Neuronal stem cell (in vitro differentiated cells): Measurements from ENCODE around the gene RNF13.

Experiments used
- DNase-seq: peaks from one replicate; pipeline ENCODE4 v3.0.0-alpha.2; 2013; ENCODE audit warnings: low spot score
- H2AFZ ChIP-seq: one replicate; pipeline ENCODE4 v1.6.1; 2013; ENCODE audit warnings: mild to moderate bottlenecking, low read length, inconsistent platforms
- H2AK5ac ChIP-seq: 2 replicates; pipeline ENCODE4 v1.6.1; 2013; ENCODE audit warnings: low read depth, mild to moderate bottlenecking, inconsistent platforms, low read length, moderate library complexity, mixed read lengths
- H2BK120ac ChIP-seq: 2 replicates; pipeline ENCODE4 v1.6.1; 2013; ENCODE audit warnings: low read depth, mild to moderate bottlenecking, inconsistent platforms, low read length, moderate library complexity, mixed read lengths
- H2BK12ac ChIP-seq: one replicate; pipeline ENCODE4 v1.6.1; 2013; ENCODE audit warnings: low read length, inconsistent platforms
- H2BK15ac ChIP-seq: 2 replicates; pipeline ENCODE4 v1.6.1; 2013; ENCODE audit warnings: mild to moderate bottlenecking, low read length, inconsistent platforms, mixed read lengths
- H2BK5ac ChIP-seq: one replicate; pipeline ENCODE4 v1.6.1; 2013; ENCODE audit warnings: inconsistent platforms, mild to moderate bottlenecking, low read length, moderate library complexity
- H3K14ac ChIP-seq: one replicate; pipeline ENCODE4 v1.6.1; 2013; ENCODE audit warnings: low read length, inconsistent platforms
- H3K18ac ChIP-seq: 2 replicates; pipeline ENCODE4 v1.6.1; 2013; ENCODE audit warnings: low read length, inconsistent platforms
- H3K23ac ChIP-seq: 2 replicates; pipeline ENCODE4 v1.6.1; 2013; ENCODE audit warnings: low read depth, mild to moderate bottlenecking, mixed read lengths, low read length, inconsistent platforms; ENCODE audit not compliant: poor library complexity
- H3K27ac ChIP-seq: replicated peaks from 3 replicates; pipeline ENCODE4 v1.5.1; 2013; ENCODE audit warnings: low read length, inconsistent platforms
- H3K27me3 ChIP-seq, 3 experiments: 2 replicates each; pipeline ENCODE4 v1.6.1; 2013; ENCODE audit warnings: low read length in 3 of 3, mild to moderate bottlenecking in 2 of 3, inconsistent platforms in 1 of 3, low read depth in 1 of 3, mixed read lengths in 1 of 3, moderate library complexity in 1 of 3; ENCODE audit not compliant: control insufficient read depth in 3 of 3, insufficient read depth in 3 of 3
- H3K36me3 ChIP-seq, 2 donors: replicated peaks in 1 of 2; 2 replicates each; pipeline ENCODE4 v1.6.1; 2013; ENCODE audit warnings: low read length in 2 of 2; ENCODE audit not compliant: control insufficient read depth in 2 of 2, insufficient read depth in 2 of 2
- H3K4ac ChIP-seq: 2 replicates; pipeline ENCODE4 v1.6.1; 2013; ENCODE audit warnings: inconsistent platforms, mild to moderate bottlenecking, low read length, moderate library complexity
- H3K4me1 ChIP-seq, 2 donors: 1 replicate in 1 of 2; 2 replicates in 1 of 2; pipeline ENCODE4 v1.6.1; 2013; ENCODE audit warnings: low read length in 2 of 2, low read depth in 1 of 2; ENCODE audit not compliant: control insufficient read depth in 2 of 2, insufficient read depth in 1 of 2
- H3K4me2 ChIP-seq: one replicate; pipeline ENCODE4 v1.6.1; 2013; ENCODE audit warnings: mild to moderate bottlenecking, low read length, inconsistent platforms; ENCODE audit not compliant: insufficient read depth, poor library complexity, severe bottlenecking
- H3K4me3 ChIP-seq, 2 donors: 2 replicates each; pipeline ENCODE4 v1.5.1; 2013; ENCODE audit warnings: low read length in 2 of 2, mild to moderate bottlenecking in 2 of 2, inconsistent platforms in 1 of 2, moderate library complexity in 1 of 2
- H3K79me1 ChIP-seq: one replicate; pipeline ENCODE4 v1.6.1; 2013; ENCODE audit warnings: low read depth, mild to moderate bottlenecking, inconsistent platforms, low read length, moderate library complexity
- H3K9ac ChIP-seq: one replicate; pipeline ENCODE4 v1.6.1; 2013; ENCODE audit warnings: mild to moderate bottlenecking, low read depth, low read length, inconsistent platforms; ENCODE audit not compliant: poor library complexity
- H3K9me3 ChIP-seq, 2 donors: replicated peaks in 1 of 2; 2 replicates each; pipeline versions ENCODE3 to v1.6.1; 2013; ENCODE audit warnings: low read length in 2 of 2, mild to moderate bottlenecking in 2 of 2, inconsistent platforms in 1 of 2, low read depth in 1 of 2, mixed read lengths in 1 of 2, moderate library complexity in 1 of 2; ENCODE audit not compliant: control insufficient read depth in 2 of 2, insufficient read depth in 1 of 2
- H4K8ac ChIP-seq: one replicate; pipeline ENCODE4 v1.6.1; 2013; ENCODE audit warnings: low read depth, mild to moderate bottlenecking, inconsistent platforms, low read length, moderate library complexity
- H4K91ac ChIP-seq: one replicate; pipeline ENCODE4 v1.6.1; 2013; ENCODE audit warnings: low read length, low read depth, mild to moderate bottlenecking, inconsistent platforms; ENCODE audit not compliant: poor library complexity
- WGBS, 2 donors: extraction: QIAGEN DNeasy Blood & Tissue Kit; methylation state at CpG; one replicate each; pipeline ENCODE4 v1.1.7; 2013; ENCODE audit warnings: missing lambda C conversion rate in 2 of 2, mixed read lengths in 1 of 2; ENCODE audit not compliant: insufficient read length in 2 of 2, insufficient replicate concordance in 1 of 2; ENCODE audit errors: extremely low coverage in 2 of 2; 5-methylcytosine and 5-hydroxymethylcytosine counted together

The RNF13 gene

GRCh38 chr3:149983628-149984027, 170.6 kb downstream of the RNF13 start:
- DNase-seq, result no peak
- Histone ChIP-seq H3K9ac (no peak overlapping the region), H3K18ac (no peak overlapping the region), H4K8ac (no peak overlapping the region), H4K91ac (no peak overlapping the region), H3K23ac (no peak overlapping the region), H3K27ac (no peak overlapping the region), H2BK12ac (no peak overlapping the region), H3K27me3 (no peaks in the 10 kb centered on the region), H2AFZ (no peak overlapping the region), H3K4me1 (no peaks in the 10 kb centered on the region), H3K36me3 (no peaks in the 10 kb centered on the region), H3K79me1 (no peaks in the 10 kb centered on the region), H2AK5ac (no peak overlapping the region), H2BK15ac (no peak overlapping the region), H3K4me2 (no peak overlapping the region), H3K4me3 (no peak overlapping the region), H2BK120ac (no peak overlapping the region), H2BK5ac (no peak overlapping the region), H3K9me3 (no peaks in the 10 kb centered on the region), H3K4ac (no peak overlapping the region), H3K14ac (no peak overlapping the region)
- no CpG with 5 or more reads among the region's 4 CpGs for WGBS, 2 donors

- Histone ChIP-seq H3K18ac (no peak overlapping the region), H3K79me1 (no peaks in the 10 kb centered on the region), H4K91ac (no peak overlapping the region), H3K23ac (no peak overlapping the region), H3K4me3 (no peak overlapping the region), H3K14ac (no peak overlapping the region), H3K4me2 (no peak overlapping the region), H4K8ac (no peak overlapping the region), H2AK5ac (no peak overlapping the region), H2BK120ac (no peak overlapping the region), H2BK15ac (no peak overlapping the region), H3K9ac (no peak overlapping the region), H3K36me3 (no peaks in the 10 kb centered on the region), H3K4me1 (no peaks in the 10 kb centered on the region), H2BK12ac (no peak overlapping the region), H3K27me3 (peaks cover 0 to 5% (median 0%) of the 10 kb centered on the region in 3 experiments), H3K4ac (no peak overlapping the region), H2BK5ac (no peak overlapping the region), H2AFZ (no peak overlapping the region), H3K9me3 (no peaks in the 10 kb centered on the region), H3K27ac (no peak overlapping the region)
- no peak for DNase-seq
- WGBS, 2 donors, result no CpG with 5 or more reads among the region's 2 CpGs
Measured at GRCh38 chr3:149989307-149989706, 176.3 kb downstream of the RNF13 start.

- Histone ChIP-seq H2BK120ac (no peak overlapping the region), H3K27me3 (peaks cover 0 to 5% (median 0%) of the 10 kb centered on the region in 3 experiments), H4K91ac (no peak overlapping the region), H3K14ac (no peak overlapping the region), H3K9me3 (peaks cover 0 to 6% of the 10 kb centered on the region in 2 donors), H2BK15ac (no peak overlapping the region), H3K4me1 (no peaks in the 10 kb centered on the region), H3K27ac (no peak overlapping the region), H2BK12ac (no peak overlapping the region), H3K4ac (no peak overlapping the region), H4K8ac (no peak overlapping the region), H3K9ac (no peak overlapping the region), H3K23ac (no peak overlapping the region), H2AK5ac (no peak overlapping the region), H2BK5ac (no peak overlapping the region), H3K79me1 (no peaks in the 10 kb centered on the region), H3K36me3 (no peaks in the 10 kb centered on the region), H3K18ac (no peak overlapping the region), H2AFZ (no peak overlapping the region), H3K4me2 (no peak overlapping the region), H3K4me3 (no peak overlapping the region)
- no CpG with 5 or more reads among the region's 1 CpG for WGBS, 2 donors
- no peak for DNase-seq
Measured at GRCh38 chr3:149990423-149990948, 177.5 kb downstream of the RNF13 start.

GRCh38 chr3:149992416-149993058, 179.5 kb downstream of the RNF13 start:
- no peaks in the 10 kb centered on the region for H3K79me1 ChIP-seq
- no peak overlapping the region for H2AK5ac ChIP-seq
- peaks cover 0 to 6% of the 10 kb centered on the region in 2 donors for H3K9me3 ChIP-seq
- no peak overlapping the region for H3K4me2 ChIP-seq
- H3K27ac ChIP-seq, result no peak overlapping the region
- H3K4me1 ChIP-seq, result no peaks in the 10 kb centered on the region
- no peak overlapping the region for H3K4ac ChIP-seq
- no peak overlapping the region for H2BK15ac ChIP-seq
- no peak overlapping the region for H4K8ac ChIP-seq
- H2BK120ac ChIP-seq, result no peak overlapping the region
- no peak overlapping the region for H3K9ac ChIP-seq
- H3K36me3 ChIP-seq, result no peaks in the 10 kb centered on the region
- whole genome bisulfite sequencing, 2 donors, result no CpG with 5 or more reads among the region's 4 CpGs
- H2BK5ac ChIP-seq, result no peak overlapping the region
- peaks cover 0 to 5% (median 0%) of the 10 kb centered on the region in 3 experiments for H3K27me3 ChIP-seq
- H2AFZ ChIP-seq, result no peak overlapping the region
- no peak overlapping the region for H3K4me3 ChIP-seq
- no peak overlapping the region for H3K18ac ChIP-seq
- DNase-seq, result no peak
- H2BK12ac ChIP-seq, result no peak overlapping the region
- H3K14ac ChIP-seq, result no peak overlapping the region
- peak overlapping the region; percentile 58 for H3K23ac ChIP-seq
- H4K91ac ChIP-seq, result no peak overlapping the region
